Esophagus muscularis mucosa (tissue), 4 donors: ENCODE measurements around the gene HDX. TPM values are rescaled to one million over a fixed set of nuclear protein-coding genes. Genes with fewer than 3 reads are reported as not detected.
"Not testable (repeated sequence)": the region's sequence is repeated elsewhere in the genome, so short reads cannot be mapped to it uniquely, and the experiment has no call there.

Experiments
- DNase-seq: peaks from one replicate; pipeline ENCODE4 v3.0.0-alpha.2; 2017; ENCODE audit errors: extremely low spot score
- H3K27ac ChIP-seq, 4 donors: fragments of 200-600 bp; sonication (generic); replicated peaks in 1 of 4; 1 replicate in 3 of 4; 2 replicates in 1 of 4; pipeline ENCODE4 v1.5.1; 2016 to 2019; ENCODE audit warnings: mild to moderate bottlenecking in 1 of 4
- H3K27me3 ChIP-seq, 4 donors: fragments of 200-600 bp; sonication (generic); one replicate each; pipeline versions ENCODE4 v1.5.1 to v1.6.0; 2016 to 2019
- H3K36me3 ChIP-seq, 4 donors: fragments of 200-600 bp; sonication (generic); one replicate each; pipeline ENCODE4 v1.5.1; 2016 to 2019
- H3K4me1 ChIP-seq, 4 donors: fragments of 200-600 bp; sonication (generic); one replicate each; pipeline ENCODE4 v1.5.1; 2016 to 2019
- H3K4me3 ChIP-seq, 4 donors: fragments of 200-600 bp; sonication (generic); 1 replicate in 2 of 4; 2 replicates in 2 of 4; pipeline ENCODE4 v1.5.1; 2016 to 2019; ENCODE audit warnings: mild to moderate bottlenecking in 4 of 4, moderate library complexity in 1 of 4
- H3K9me3 ChIP-seq, 4 donors: fragments of 200-600 bp; sonication (generic); 1 replicate in 3 of 4; 2 replicates in 1 of 4; pipeline ENCODE4 v1.5.1; 2016 to 2019
- CTCF ChIP-seq, 3 experiments: fragments of 200-600 bp in 2 of 3; fragments of 450-650 bp in 1 of 3; sonication (generic) in 2 of 3; IDR thresholded peaks; one replicate each; pipeline ENCODE4 v1.5.1; 2017 to 2019; ENCODE audit warnings: antibody characterized with exemption in 3 of 3, mild to moderate bottlenecking in 2 of 3, moderate library complexity in 1 of 3
- EP300 ChIP-seq: sonication (generic); formaldehyde crosslinking; IDR thresholded peaks from one replicate; pipeline ENCODE4 v1.6.1; 2017; ENCODE audit warnings: antibody characterized with exemption
- POLR2A ChIP-seq: fragments of 450-650 bp; IDR thresholded peaks from one replicate; pipeline ENCODE4 v1.6.1; 2017; ENCODE audit warnings: antibody characterized with exemption, moderate library complexity, mild to moderate bottlenecking, low read depth
- POLR2AphosphoS5 ChIP-seq, 2 donors: sonication (generic); formaldehyde crosslinking; IDR thresholded peaks; one replicate each; pipeline ENCODE4 v1.6.1; 2017; ENCODE audit warnings: antibody characterized with exemption in 2 of 2
- WGBS: methylation state at CpG from one replicate; pipeline ENCODE4 v1.1.5; 2018; 5-methylcytosine and 5-hydroxymethylcytosine counted together
- intact Hi-C: fragments of 100-400 bp; cut with DNase I; formaldehyde crosslinking; loops from one replicate; pipeline ENCODE4 v1.15.1; 2023
- small RNA-seq, 3 donors: library from RNA; depleted of rRNA; stranded (forward); fragments of <200 nt; gene quantifications; one replicate each; pipeline ENCODE3, GENCODE V24; 2016
- total RNA-seq, 4 donors: library from RNA; depleted of rRNA; stranded (reverse); fragments of >200 nt; gene quantifications; one replicate each; pipeline versions ENCODE4 v1.1.0 to v1.2.1, GENCODE V29; 2016

Gene HDX
- total RNA-seq, 4 donors from 2014 or later = 3.3 to 7.9 (median 5.4) TPM

GRCh38 chrX:84320614-84321013 lies 181.6 kb downstream of the HDX start:
- TF ChIP-seq POLR2A = no peak
- TF ChIP-seq EP300 = no peak
- no peak for TF ChIP-seq POLR2AphosphoS5 (IDR thresholded peaks at IDR 0.05)
- no peak for TF ChIP-seq CTCF (IDR thresholded peaks at IDR 0.05)
- peaks cover 0 to 8% (median 0%) of the 10 kb centered on the region in 4 donors for H3K4me1 ChIP-seq
- DNase-seq = no peak
- no peak overlapping the region for H3K4me3 ChIP-seq
- no peak overlapping the region for H3K27ac ChIP-seq
- intact Hi-C loops = no loop called here
- H3K27me3 ChIP-seq = no peaks in the 10 kb centered on the region
- H3K36me3 ChIP-seq = no peaks in the 10 kb centered on the region
- H3K9me3 ChIP-seq = peaks cover 0 to 6% (median 0%) of the 10 kb centered on the region in 4 donors

- intact Hi-C loops = no loop called here
- Histone ChIP-seq H3K4me3 (no peak overlapping the region), H3K9me3 (peaks cover 0 to 10% (median 0%) of the 10 kb centered on the region in 4 donors), H3K36me3 (no peaks in the 10 kb centered on the region), H3K4me1 (peaks cover 0 to 8% (median 0%) of the 10 kb centered on the region in 4 donors), H3K27ac (no peak overlapping the region), H3K27me3 (no peaks in the 10 kb centered on the region)
- WGBS = 63% methylated on average over 3 of the region's 3 CpGs
- DNase-seq = no peak
- TF ChIP-seq POLR2A (no peak), CTCF (IDR thresholded peaks at IDR 0.05) (no peak), POLR2AphosphoS5 (IDR thresholded peaks at IDR 0.05) (no peak), EP300 (no peak)
Measured at GRCh38 chrX:84320023-84320422, 182.2 kb downstream of the HDX start.

- no peak overlapping the region for H3K27ac ChIP-seq
- H3K4me1 ChIP-seq = peaks cover 0 to 8% (median 0%) of the 10 kb centered on the region in 4 donors
- TF ChIP-seq POLR2AphosphoS5 (IDR thresholded peaks at IDR 0.05) (no peak), EP300 (no peak), CTCF (IDR thresholded peaks at IDR 0.05) (no peak), POLR2A (no peak)
- no peaks in the 10 kb centered on the region for H3K27me3 ChIP-seq
- intact Hi-C loops = no loop called here
- no peak for DNase-seq
- peaks cover 0 to 11% (median 0%) of the 10 kb centered on the region in 4 donors for H3K9me3 ChIP-seq
- no peak overlapping the region for H3K4me3 ChIP-seq
- WGBS = 39% methylated on average over 1 of the region's 1 CpG
- no peaks in the 10 kb centered on the region for H3K36me3 ChIP-seq
Measured at GRCh38 chrX:84318661-84319060, 183.6 kb downstream of the HDX start.

- DNase-seq, H3K27me3 ChIP-seq, H3K4me3 ChIP-seq, intact Hi-C loops, H3K36me3 ChIP-seq, H3K4me1 ChIP-seq, H3K27ac ChIP-seq: not testable (repeated sequence)
- H3K9me3 ChIP-seq = peaks cover 0 to 11% (median 0%) of the 10 kb centered on the region in 4 donors
Measured at GRCh38 chrX:84315946-84316345, 186.3 kb downstream of the HDX start.

Small RNA genes lying within 50 kb of the gene (small RNA-seq; reads per million reads assigned to genes)
- 0 reads per million in 3 donors for gene AL450471.1
